HepG2 (cell line): ENCODE data around the gene C11orf68. TPM values are rescaled to one million over a fixed set of nuclear protein-coding genes. Genes with fewer than 3 reads are reported as not detected.

Experiments
- AKAP8 ChIP-seq: sonication (generic); formaldehyde crosslinking; IDR thresholded peaks from 2 replicates; pipeline ENCODE4 v1.5.1; 2020; ENCODE audit warnings: mild to moderate bottlenecking, missing genetic modification reagents
- CCDC6 ChIP-seq: sonication (generic); formaldehyde crosslinking; IDR thresholded peaks from 2 replicates; pipeline ENCODE4 v1.8.1; 2022; ENCODE audit warnings: mild to moderate bottlenecking, missing genetic modification reagents, moderate library complexity
- FOXJ3 ChIP-seq: sonication (generic); formaldehyde crosslinking; IDR thresholded peaks from 2 replicates; pipeline ENCODE4 v1.4.0; 2020; ENCODE audit warnings: missing genetic modification reagents, mild to moderate bottlenecking, borderline replicate concordance
- JUN ChIP-seq: sonication (generic); formaldehyde crosslinking; IDR thresholded peaks from 2 replicates; pipeline ENCODE4 v1.4.0; 2020; ENCODE audit warnings: mild to moderate bottlenecking, missing genetic modification reagents
- KDM2A ChIP-seq: sonication (generic); formaldehyde crosslinking; IDR thresholded peaks from 2 replicates; pipeline ENCODE4 v1.4.0; 2020; ENCODE audit warnings: low read depth, missing genetic modification reagents, borderline replicate concordance
- MAFF ChIP-seq: IDR thresholded peaks from 2 replicates; pipeline ENCODE4 v1.6.1; 2011; ENCODE audit warnings: low read depth, low read length, improper control_type of control experiment
- NFE2L1 ChIP-seq: sonication (generic); formaldehyde crosslinking; IDR thresholded peaks from 2 replicates; pipeline ENCODE4 v1.4.0; 2020; ENCODE audit warnings: missing genetic modification reagents, mild to moderate bottlenecking, borderline replicate concordance
- SALL1 ChIP-seq: sonication (generic); formaldehyde crosslinking; IDR thresholded peaks from 2 replicates; pipeline ENCODE4 v1.8.0; 2022; ENCODE audit warnings: mild to moderate bottlenecking, missing genetic modification reagents
- SKI ChIP-seq: fragments of 450-650 bp; IDR thresholded peaks from one replicate; pipeline ENCODE4 v1.6.1; 2018; ENCODE audit warnings: mild to moderate bottlenecking; ENCODE audit not compliant: partially characterized antibody
- SP1 ChIP-seq, 2 experiments: fragments of 450-650 bp in 1 of 2; sonication (generic) in 1 of 2; formaldehyde crosslinking in 1 of 2; IDR thresholded peaks; 2 replicates each; pipeline versions ENCODE4 v1.4.0 to v1.6.1; 2016 to 2020; ENCODE audit warnings: missing genetic modification reagents in 1 of 2
- ZBTB25 ChIP-seq: IDR thresholded peaks from 2 replicates; pipeline ENCODE4 v1.6.1; 2018; ENCODE audit warnings: missing genetic modification reagents
- ZC3H4 ChIP-seq: sonication (generic); formaldehyde crosslinking; IDR thresholded peaks from 2 replicates; pipeline ENCODE4 v1.4.0; 2020; ENCODE audit warnings: missing genetic modification reagents, borderline replicate concordance
- ZFP36L2 ChIP-seq: sonication (generic); formaldehyde crosslinking; IDR thresholded peaks from 2 replicates; pipeline ENCODE4 v1.4.0; 2020; ENCODE audit warnings: missing genetic modification reagents
- ZNF205 ChIP-seq: IDR thresholded peaks from 2 replicates; pipeline ENCODE4 v1.6.1; 2018; ENCODE audit warnings: missing biosample characterization, missing genetic modification reagents
- ZNF264 ChIP-seq: sonication (generic); formaldehyde crosslinking; IDR thresholded peaks from 2 replicates; pipeline ENCODE4 v1.4.0; 2020; ENCODE audit warnings: missing genetic modification reagents
- ZNF558 ChIP-seq: sonication (generic); formaldehyde crosslinking; IDR thresholded peaks from 2 replicates; pipeline ENCODE4 v1.9.0; 2022; ENCODE audit warnings: mild to moderate bottlenecking, missing genetic modification reagents, borderline replicate concordance
- ZNF569 ChIP-seq: sonication (generic); formaldehyde crosslinking; IDR thresholded peaks from 2 replicates; pipeline ENCODE4 v1.5.0; 2020; ENCODE audit warnings: mild to moderate bottlenecking, missing genetic modification reagents, moderate library complexity, borderline replicate concordance
- ZNF572 ChIP-seq: sonication (generic); formaldehyde crosslinking; IDR thresholded peaks from 2 replicates; pipeline ENCODE4 v1.5.1; 2020; ENCODE audit warnings: mild to moderate bottlenecking, missing genetic modification reagents
- ZNF672 ChIP-seq: sonication (generic); formaldehyde crosslinking; IDR thresholded peaks from 2 replicates; pipeline ENCODE4 v1.8.1; 2022; ENCODE audit warnings: missing genetic modification reagents
- ZNF773 ChIP-seq: sonication (generic); formaldehyde crosslinking; IDR thresholded peaks from 2 replicates; pipeline ENCODE4 v1.4.0; 2020; ENCODE audit warnings: missing genetic modification reagents, borderline replicate concordance
- polyA plus RNA-seq, 8 experiments: library from polyadenylated mRNA; depleted of rRNA in 3 of 8; stranded (reverse) in 7 of 8; unstranded in 1 of 8; fragments of >200 nt; fragmentation: Illumina TruSeq in 4 of 8; extraction: Trizol in 4 of 8; gene quantifications; 2 replicates each; pipeline versions ENCODE4 v1.2.1 to v1.2.3, GENCODE V29; 2011 to 2016; ENCODE audit warnings: low read depth in 4 of 8, missing spikeins in 1 of 8, mixed read lengths in 1 of 8; ENCODE audit not compliant: insufficient read depth in 1 of 8
- total RNA-seq, 5 experiments: library from RNA; depleted of rRNA; stranded (reverse); fragments of >200 nt; fragmentation: Illumina TruSeq; extraction: Trizol; gene quantifications; 2 replicates each; pipeline ENCODE4 v1.2.3, GENCODE V29; 2016; ENCODE audit warnings: low read depth in 1 of 5
- TF ChIP-seq, protein P1 (sequence below): sonication (generic); formaldehyde crosslinking; IDR thresholded peaks from 2 replicates; pipeline ENCODE4 v1.8.0; 2022; ENCODE audit warnings: mild to moderate bottlenecking, missing genetic modification reagents; ENCODE audit not compliant: insufficient replicate concordance
- TF ChIP-seq, protein P2 (sequence below): sonication (generic); formaldehyde crosslinking; IDR thresholded peaks from 2 replicates; pipeline ENCODE4 v1.8.0; 2022; ENCODE audit warnings: mild to moderate bottlenecking, missing genetic modification reagents, moderate library complexity
- TF ChIP-seq, protein P3 (sequence below): sonication (generic); formaldehyde crosslinking; IDR thresholded peaks from 2 replicates; pipeline ENCODE4 v1.5.0; 2020; ENCODE audit warnings: mild to moderate bottlenecking, missing genetic modification reagents
- TF ChIP-seq, protein P4 (sequence below): IDR thresholded peaks from 2 replicates; pipeline ENCODE4 v1.6.1; 2016; ENCODE audit warnings: low read depth, borderline replicate concordance

C11orf68 gene
- total and polyA plus RNA-seq, 2 of the 13 experiments (the other 11 are each of a cell fraction or from before 2014, with no cell fraction given) = 8.4 to 28.3 TPM

DNA sequence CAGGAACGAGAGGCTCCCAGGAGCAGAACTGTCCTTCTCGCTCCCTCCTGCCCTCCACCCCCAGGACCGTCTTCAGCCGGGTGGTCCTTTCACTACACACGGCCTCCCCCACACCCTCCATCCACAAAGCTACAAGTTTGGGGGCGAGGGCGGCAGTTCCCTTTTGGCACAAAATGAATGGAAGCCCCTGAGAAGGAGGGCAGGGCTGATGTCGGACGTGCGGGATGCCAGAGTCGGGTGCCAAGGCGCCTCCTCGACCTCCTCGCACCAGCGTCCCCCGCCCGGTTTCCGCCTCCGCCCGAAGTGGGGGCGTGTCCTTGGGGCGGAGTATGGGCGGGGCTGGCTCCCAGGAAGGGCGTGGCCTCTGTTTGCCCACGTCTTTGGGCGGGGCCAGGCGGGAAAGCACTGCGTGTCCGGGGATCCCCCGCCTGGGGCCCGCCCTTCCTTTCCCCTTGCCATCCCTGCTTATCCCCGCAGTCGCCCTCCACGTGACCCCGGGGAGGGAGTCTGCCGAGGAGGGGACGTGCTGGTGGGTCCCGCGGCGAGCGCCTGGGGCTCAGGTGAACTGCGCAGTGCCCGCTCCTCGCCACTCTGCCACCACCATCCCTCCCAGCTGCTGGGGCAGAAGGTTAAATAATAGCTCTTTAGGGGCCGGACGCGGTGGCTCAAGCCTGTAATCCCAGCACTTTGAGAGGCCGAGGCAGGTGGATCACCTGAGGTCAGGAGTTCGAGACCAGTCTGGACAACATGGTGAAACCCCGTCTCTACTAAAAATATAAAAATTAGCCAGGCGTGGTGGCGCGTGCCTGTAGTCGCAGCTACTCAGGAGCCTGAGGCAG lies 45.3 kb downstream of the C11orf68 start (continued):
- TF ChIP-seq, protein P1, sequence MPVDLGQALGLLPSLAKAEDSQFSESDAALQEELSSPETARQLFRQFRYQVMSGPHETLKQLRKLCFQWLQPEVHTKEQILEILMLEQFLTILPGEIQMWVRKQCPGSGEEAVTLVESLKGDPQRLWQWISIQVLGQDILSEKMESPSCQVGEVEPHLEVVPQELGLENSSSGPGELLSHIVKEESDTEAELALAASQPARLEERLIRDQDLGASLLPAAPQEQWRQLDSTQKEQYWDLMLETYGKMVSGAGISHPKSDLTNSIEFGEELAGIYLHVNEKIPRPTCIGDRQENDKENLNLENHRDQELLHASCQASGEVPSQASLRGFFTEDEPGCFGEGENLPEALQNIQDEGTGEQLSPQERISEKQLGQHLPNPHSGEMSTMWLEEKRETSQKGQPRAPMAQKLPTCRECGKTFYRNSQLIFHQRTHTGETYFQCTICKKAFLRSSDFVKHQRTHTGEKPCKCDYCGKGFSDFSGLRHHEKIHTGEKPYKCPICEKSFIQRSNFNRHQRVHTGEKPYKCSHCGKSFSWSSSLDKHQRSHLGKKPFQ (CRISPR knock-in tag) = peak; percentile 70
- TF ChIP-seq KDM2A (CRISPR knock-in tag) (peak; percentile 87), SALL1 (CRISPR knock-in tag) (peak; percentile 57), ZNF569 (no peak), AKAP8 (CRISPR knock-in tag) (no peak; the same call in 1 of the 2 replicates), ZNF205 (CRISPR knock-in tag) (no peak), ZBTB25 (CRISPR knock-in tag) (no peak), ZNF672 (CRISPR knock-in tag) (peak; percentile 68; the same call in 1 of the 2 replicates), MAFF (no peak), CCDC6 (CRISPR knock-in tag) (no peak), JUN (CRISPR knock-in tag) (no peak), ZFP36L2 (no peak), FOXJ3 (no peak), ZNF572 (CRISPR knock-in tag) (no peak), NFE2L1 (CRISPR knock-in tag) (no peak), ZNF264 (no peak), SP1 (IDR thresholded peaks at IDR 0.05) (no peak), SP1 (CRISPR knock-in tag; IDR thresholded peaks at IDR 0.05) (peak; percentile 99), ZNF773 (CRISPR knock-in tag) (no peak), ZC3H4 (no peak), SKI (peak; percentile 39), ZNF558 (CRISPR knock-in tag) (0 out of 2 replicates have a peak, but pooled peaks have one; percentile 44)
- TF ChIP-seq, protein P2, sequence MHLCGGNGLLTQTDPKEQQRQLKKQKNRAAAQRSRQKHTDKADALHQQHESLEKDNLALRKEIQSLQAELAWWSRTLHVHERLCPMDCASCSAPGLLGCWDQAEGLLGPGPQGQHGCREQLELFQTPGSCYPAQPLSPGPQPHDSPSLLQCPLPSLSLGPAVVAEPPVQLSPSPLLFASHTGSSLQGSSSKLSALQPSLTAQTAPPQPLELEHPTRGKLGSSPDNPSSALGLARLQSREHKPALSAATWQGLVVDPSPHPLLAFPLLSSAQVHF (CRISPR knock-in tag) = no peak
- TF ChIP-seq, protein P3, sequence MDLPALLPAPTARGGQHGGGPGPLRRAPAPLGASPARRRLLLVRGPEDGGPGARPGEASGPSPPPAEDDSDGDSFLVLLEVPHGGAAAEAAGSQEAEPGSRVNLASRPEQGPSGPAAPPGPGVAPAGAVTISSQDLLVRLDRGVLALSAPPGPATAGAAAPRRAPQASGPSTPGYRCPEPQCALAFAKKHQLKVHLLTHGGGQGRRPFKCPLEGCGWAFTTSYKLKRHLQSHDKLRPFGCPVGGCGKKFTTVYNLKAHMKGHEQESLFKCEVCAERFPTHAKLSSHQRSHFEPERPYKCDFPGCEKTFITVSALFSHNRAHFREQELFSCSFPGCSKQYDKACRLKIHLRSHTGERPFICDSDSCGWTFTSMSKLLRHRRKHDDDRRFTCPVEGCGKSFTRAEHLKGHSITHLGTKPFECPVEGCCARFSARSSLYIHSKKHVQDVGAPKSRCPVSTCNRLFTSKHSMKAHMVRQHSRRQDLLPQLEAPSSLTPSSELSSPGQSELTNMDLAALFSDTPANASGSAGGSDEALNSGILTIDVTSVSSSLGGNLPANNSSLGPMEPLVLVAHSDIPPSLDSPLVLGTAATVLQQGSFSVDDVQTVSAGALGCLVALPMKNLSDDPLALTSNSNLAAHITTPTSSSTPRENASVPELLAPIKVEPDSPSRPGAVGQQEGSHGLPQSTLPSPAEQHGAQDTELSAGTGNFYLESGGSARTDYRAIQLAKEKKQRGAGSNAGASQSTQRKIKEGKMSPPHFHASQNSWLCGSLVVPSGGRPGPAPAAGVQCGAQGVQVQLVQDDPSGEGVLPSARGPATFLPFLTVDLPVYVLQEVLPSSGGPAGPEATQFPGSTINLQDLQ = no peak
- TF ChIP-seq, protein P4, sequence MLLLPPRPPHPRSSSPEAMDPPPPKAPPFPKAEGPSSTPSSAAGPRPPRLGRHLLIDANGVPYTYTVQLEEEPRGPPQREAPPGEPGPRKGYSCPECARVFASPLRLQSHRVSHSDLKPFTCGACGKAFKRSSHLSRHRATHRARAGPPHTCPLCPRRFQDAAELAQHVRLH (CRISPR knock-in tag) = peak; percentile 64; the same call in 1 of the 2 replicates
